PC-9 (cell line): Measurements from ENCODE around the gene C7. TPM values are rescaled to one million over a fixed set of nuclear protein-coding genes. Genes with fewer than 3 reads are reported as not detected.

ENCODE experiments used
- BruUV-seq: library from RNA; stranded (reverse); fragments of 400-500 nt; replicated peaks from 2 replicates; lab custom pipeline; 2021; lab: Mats Ljungman, UMichigan
- CTCF ChIA-PET: fragments of 300-600 bp; sonication (Branson Sonifier 250); formaldehyde crosslinking; loops from one replicate; lab custom pipeline; 2022; ENCODE audit warnings: antibody characterized with exemption; lab: Charles Lee
- POLR2A ChIA-PET: fragments of 300-600 bp; sonication (Branson Sonifier 250); formaldehyde crosslinking; loops from one replicate; lab custom pipeline; 2022; ENCODE audit warnings: antibody characterized with exemption; ENCODE audit not compliant: unreplicated experiment; lab: Charles Lee
- DNase-seq, 2 experiments: peaks; one replicate each; pipeline versions ENCODE4 v3.0.0 to v3.0.0-alpha.2; 2015 to 2022; ENCODE audit warnings: mixed read lengths in 1 of 2
- H2AFZ ChIP-seq: fragments of 200-600 bp; sonication (generic); 2 replicates; pipeline ENCODE4 v1.8.1; 2017; ENCODE audit warnings: antibody characterized with exemption
- H3F3A ChIP-seq: fragments of 200-600 bp; sonication (generic); 2 replicates; pipeline ENCODE4 v1.8.1; 2017; ENCODE audit warnings: antibody characterized with exemption, mild to moderate bottlenecking, low read depth; ENCODE audit not compliant: insufficient read depth
- H3K27ac ChIP-seq: fragments of 200-600 bp; sonication (generic); 2 replicates; pipeline ENCODE4 v1.6.1; 2016; ENCODE audit warnings: mixed run types
- H3K27me3 ChIP-seq: fragments of 200-600 bp; sonication (generic); 2 replicates; pipeline ENCODE4 v1.6.1; 2016; ENCODE audit warnings: low read depth, mixed run types; ENCODE audit not compliant: insufficient read depth
- H3K36me3 ChIP-seq: fragments of 200-600 bp; sonication (generic); 2 replicates; pipeline ENCODE4 v1.6.1; 2016; ENCODE audit warnings: low read depth, mixed run types
- H3K4me1 ChIP-seq: fragments of 200-600 bp; sonication (generic); replicated peaks from 2 replicates; pipeline ENCODE4 v1.6.1; 2016; ENCODE audit warnings: mixed run types; ENCODE audit not compliant: insufficient read depth
- H3K4me2 ChIP-seq: fragments of 200-600 bp; sonication (generic); 2 replicates; pipeline ENCODE4 v1.6.1; 2017; ENCODE audit warnings: mixed run types
- H3K4me3 ChIP-seq: fragments of 200-600 bp; sonication (generic); 2 replicates; pipeline ENCODE4 v1.6.1; 2016; ENCODE audit warnings: mixed run types
- H3K79me2 ChIP-seq: fragments of 200-600 bp; sonication (generic); 2 replicates; pipeline ENCODE4 v1.6.1; 2017; ENCODE audit warnings: low read depth, mixed run types
- H3K9me2 ChIP-seq: fragments of 200-600 bp; sonication (generic); 2 replicates; pipeline ENCODE4 v1.8.1; 2017; ENCODE audit warnings: mild to moderate bottlenecking; ENCODE audit not compliant: insufficient read depth
- H3K9me3 ChIP-seq: fragments of 200-600 bp; sonication (generic); 2 replicates; pipeline ENCODE4 v1.8.1; 2016; ENCODE audit warnings: low read depth; ENCODE audit not compliant: insufficient read depth
- H4K20me1 ChIP-seq: fragments of 200-600 bp; sonication (generic); 2 replicates; pipeline ENCODE4 v1.8.1; 2017; ENCODE audit not compliant: insufficient read depth
- EZH2 ChIP-seq: fragments of 200-600 bp; sonication (generic); IDR thresholded peaks from 2 replicates; pipeline ENCODE4 v1.8.0; 2017; ENCODE audit warnings: antibody characterized with exemption, low read depth
- intact Hi-C: fragments of 100-400 bp; cut with micrococcal nuclease; formaldehyde crosslinking; loops from one replicate; pipeline ENCODE4 v1.10.0; 2022; ENCODE audit not compliant: unreplicated experiment
- total RNA-seq: library from RNA; stranded (reverse); gene quantifications from 2 replicates; pipeline ENCODE4 v1.2.3, GENCODE V29; 2021
- TF ChIP-seq, protein P1 (sequence below): fragments of 200-600 bp; sonication (generic); conservative IDR thresholded peaks from 2 replicates; pipeline ENCODE4 v1.6.1; 2017; ENCODE audit warnings: mixed run types, antibody characterized with exemption, mild to moderate bottlenecking, moderate library complexity

The C7 gene
- total RNA-seq, 1 experiment from 2014 or later = not detected

DNA sequence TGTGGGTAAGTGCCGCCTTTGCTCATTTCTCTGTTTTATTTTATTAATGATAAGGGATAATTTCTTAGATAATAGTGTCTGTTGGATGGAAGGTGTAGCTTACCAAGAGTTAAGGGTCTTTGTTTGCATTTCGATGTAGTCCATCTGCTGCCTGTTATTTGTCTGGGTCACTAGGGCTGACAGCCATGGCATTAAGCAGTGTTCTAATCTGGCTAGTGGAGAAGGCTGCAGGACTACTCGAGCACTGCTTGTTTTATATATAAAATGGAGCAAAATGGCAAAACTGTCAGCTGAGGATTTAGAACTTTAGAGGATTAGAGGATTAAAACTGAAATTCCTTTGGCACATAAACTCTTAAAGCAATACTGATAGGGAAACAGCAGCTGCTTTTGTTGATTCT is 67.5 kb downstream of the C7 start:
- no peak overlapping the region for H3K4me2 ChIP-seq
- BruUV-seq = no TSS peak
- no peak for DNase-seq
- no peaks in the 10 kb centered on the region for H3K36me3 ChIP-seq
- H3K4me1 ChIP-seq = no peaks in the 10 kb centered on the region
- TF ChIP-seq EZH2 = no peak
- TF ChIP-seq, protein P1, sequence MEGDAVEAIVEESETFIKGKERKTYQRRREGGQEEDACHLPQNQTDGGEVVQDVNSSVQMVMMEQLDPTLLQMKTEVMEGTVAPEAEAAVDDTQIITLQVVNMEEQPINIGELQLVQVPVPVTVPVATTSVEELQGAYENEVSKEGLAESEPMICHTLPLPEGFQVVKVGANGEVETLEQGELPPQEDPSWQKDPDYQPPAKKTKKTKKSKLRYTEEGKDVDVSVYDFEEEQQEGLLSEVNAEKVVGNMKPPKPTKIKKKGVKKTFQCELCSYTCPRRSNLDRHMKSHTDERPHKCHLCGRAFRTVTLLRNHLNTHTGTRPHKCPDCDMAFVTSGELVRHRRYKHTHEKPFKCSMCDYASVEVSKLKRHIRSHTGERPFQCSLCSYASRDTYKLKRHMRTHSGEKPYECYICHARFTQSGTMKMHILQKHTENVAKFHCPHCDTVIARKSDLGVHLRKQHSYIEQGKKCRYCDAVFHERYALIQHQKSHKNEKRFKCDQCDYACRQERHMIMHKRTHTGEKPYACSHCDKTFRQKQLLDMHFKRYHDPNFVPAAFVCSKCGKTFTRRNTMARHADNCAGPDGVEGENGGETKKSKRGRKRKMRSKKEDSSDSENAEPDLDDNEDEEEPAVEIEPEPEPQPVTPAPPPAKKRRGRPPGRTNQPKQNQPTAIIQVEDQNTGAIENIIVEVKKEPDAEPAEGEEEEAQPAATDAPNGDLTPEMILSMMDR = no peak
- H3K4me3 ChIP-seq = no peak overlapping the region
- intact Hi-C loops = no loop called here
- H3K9me3 ChIP-seq = no peaks in the 10 kb centered on the region
- no peak overlapping the region for H2AFZ ChIP-seq
- H3K27ac ChIP-seq = no peak overlapping the region
- ChIA-PET CTCF (interaction anchor here (0.7 kb wide), 1 partner anchor 1428 kb away, joined by 3 read pairs; no protein-coding TSS in a partner anchor), POLR2A (interaction anchor here (0.6 kb wide), 1 partner anchor 1112 kb away, joined by 8 read pairs; no protein-coding TSS in a partner anchor)
- H3F3A ChIP-seq = no peaks in the 10 kb centered on the region
- no peaks in the 10 kb centered on the region for H3K27me3 ChIP-seq
- no peaks in the 10 kb centered on the region for H3K9me2 ChIP-seq
- no peaks in the 10 kb centered on the region for H4K20me1 ChIP-seq
- H3K79me2 ChIP-seq = no peaks in the 10 kb centered on the region

DNA sequence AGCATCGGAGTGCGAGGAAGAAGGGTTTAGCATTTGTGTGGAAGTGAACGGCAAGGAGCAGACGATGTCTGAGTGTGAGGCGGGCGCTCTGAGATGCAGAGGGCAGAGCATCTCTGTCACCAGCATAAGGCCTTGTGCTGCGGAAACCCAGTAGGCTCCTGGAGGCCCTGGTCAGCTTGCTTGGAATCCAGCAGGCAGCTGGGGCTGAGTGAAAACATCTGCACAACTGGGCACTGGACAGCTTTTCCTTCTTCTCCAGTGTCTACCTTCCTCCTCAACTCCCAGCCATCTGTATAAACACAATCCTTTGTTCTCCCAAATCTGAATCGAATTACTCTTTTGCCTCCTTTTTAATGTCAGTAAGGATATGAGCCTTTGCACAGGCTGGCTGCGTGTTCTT is 72.1 kb downstream of the C7 start:
- no peak for TF ChIP-seq EZH2
- TF ChIP-seq, protein P1 = no peak
- Histone ChIP-seq H3K4me3 (no peak overlapping the region), H3K36me3 (no peaks in the 10 kb centered on the region), H3K9me3 (no peaks in the 10 kb centered on the region), H3K4me1 (no peaks in the 10 kb centered on the region), H4K20me1 (no peaks in the 10 kb centered on the region), H3K27me3 (no peaks in the 10 kb centered on the region), H3K9me2 (no peaks in the 10 kb centered on the region), H2AFZ (no peak overlapping the region), H3K79me2 (no peaks in the 10 kb centered on the region), H3K27ac (no peak overlapping the region), H3F3A (no peaks in the 10 kb centered on the region), H3K4me2 (no peak overlapping the region)
- ChIA-PET CTCF (no interaction called here), POLR2A (no interaction called here)
- no TSS peak for BruUV-seq
- DNase-seq = no peak
- intact Hi-C loops = no loop called here

DNA sequence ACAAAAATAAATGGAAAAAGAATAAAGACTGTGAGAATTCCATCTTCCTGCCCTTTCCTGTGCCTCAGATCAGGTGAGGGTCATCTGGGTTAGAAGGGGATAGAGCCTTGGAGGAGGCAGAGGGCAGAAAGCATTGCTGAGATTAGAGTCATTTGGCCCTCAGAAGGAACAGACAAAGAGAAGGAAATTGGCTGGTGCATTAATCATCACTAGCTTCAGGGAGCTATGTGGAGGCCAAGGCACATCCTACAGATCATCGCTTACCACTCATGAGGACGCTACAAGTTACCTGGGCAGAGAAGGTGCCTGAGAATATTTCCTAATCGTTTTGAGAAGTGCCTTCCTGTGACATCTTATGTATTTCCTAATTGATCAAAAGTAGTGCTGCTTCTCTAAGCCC is 74.5 kb downstream of the C7 start:
- no peaks in the 10 kb centered on the region for H3K9me3 ChIP-seq
- TF ChIP-seq, protein P1 = no peak
- no peak for TF ChIP-seq EZH2
- no peaks in the 10 kb centered on the region for H3K36me3 ChIP-seq
- no TSS peak for BruUV-seq
- ChIA-PET POLR2A (no interaction called here), CTCF (no interaction called here)
- H2AFZ ChIP-seq = 0 out of 2 replicates have a peak overlapping the region, but pooled peaks have one; percentile 23
- H4K20me1 ChIP-seq = no peaks in the 10 kb centered on the region
- H3K4me2 ChIP-seq = no peak overlapping the region
- peaks cover 3% of the 10 kb centered on the region; the same call in 1 of the 2 replicates for H3K4me1 ChIP-seq
- no peak overlapping the region for H3K4me3 ChIP-seq
- no peaks in the 10 kb centered on the region for H3K9me2 ChIP-seq
- intact Hi-C loops = no loop called here
- no peaks in the 10 kb centered on the region for H3F3A ChIP-seq
- peak in 1 of 2 experiments; percentile 48 for DNase-seq
- no peaks in the 10 kb centered on the region for H3K79me2 ChIP-seq
- H3K27me3 ChIP-seq = no peaks in the 10 kb centered on the region
- H3K27ac ChIP-seq = no peak overlapping the region
